GM12891 (cell line): ENCODE results near the gene SLC24A3.

Experiments used
- POLR2A ChIP-seq: IDR thresholded peaks from 2 replicates; pipeline ENCODE4 v1.6.1; 2011; ENCODE audit warnings: low read depth, low read length, control low read depth
- POLR2AphosphoS5 ChIP-seq: IDR thresholded peaks from 2 replicates; pipeline ENCODE4 v1.6.1; 2011; ENCODE audit warnings: low read depth, low read length, control low read depth
- TAF1 ChIP-seq: IDR thresholded peaks from 2 replicates; pipeline ENCODE4 v1.6.1; 2011; ENCODE audit warnings: low read depth, low read length, control low read depth

GRCh38 chr20:19254956-19255355, 42.5 kb downstream of the SLC24A3 start:
- no peak for TF ChIP-seq TAF1
- TF ChIP-seq POLR2A: no peak
- TF ChIP-seq POLR2AphosphoS5: no peak
